Nucleus accumbens (tissue), 56 donors: ENCODE measurements around the gene KRTAP5-1.
"Not testable (repeated sequence)": the region's sequence is repeated elsewhere in the genome, so short reads cannot be mapped to it uniquely, and the experiment has no call there.

Source experiments
- DNase-seq, 56 donors: peaks; one replicate each; lab custom pipeline; 2025; lab: John Stamatoyannopoulos, UW

The KRTAP5-1 gene

DNA sequence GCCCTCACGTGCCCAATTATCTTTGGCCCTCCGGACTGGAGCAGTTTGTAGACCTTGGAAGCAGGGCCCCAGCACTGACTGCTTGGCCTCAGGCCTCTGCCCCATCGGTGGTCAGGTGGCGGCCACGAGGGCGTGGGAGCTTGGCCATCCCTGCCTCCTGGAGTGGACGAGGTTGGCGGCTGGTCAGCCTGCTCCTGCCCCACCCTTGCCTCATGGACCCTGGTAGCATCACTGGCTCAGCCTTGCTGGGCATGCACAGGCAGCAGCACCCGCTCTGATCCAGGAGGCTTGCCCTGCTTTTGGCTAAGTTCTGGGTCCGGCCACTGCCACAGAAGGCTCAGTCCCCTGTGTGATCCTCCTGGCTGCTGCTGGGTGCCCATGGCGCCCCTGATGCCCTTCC lies 19.1 kb upstream of the KRTAP5-1 start:
- DNase-seq, result no peak

- DNase-seq, result no peak
Measured at GRCh38 chr11:1603629-1604028, 18.5 kb upstream of the KRTAP5-1 start.

- DNase-seq, result not testable (repeated sequence)
Measured at GRCh38 chr11:1601663-1602062, 16.6 kb upstream of the KRTAP5-1 start.

DNA sequence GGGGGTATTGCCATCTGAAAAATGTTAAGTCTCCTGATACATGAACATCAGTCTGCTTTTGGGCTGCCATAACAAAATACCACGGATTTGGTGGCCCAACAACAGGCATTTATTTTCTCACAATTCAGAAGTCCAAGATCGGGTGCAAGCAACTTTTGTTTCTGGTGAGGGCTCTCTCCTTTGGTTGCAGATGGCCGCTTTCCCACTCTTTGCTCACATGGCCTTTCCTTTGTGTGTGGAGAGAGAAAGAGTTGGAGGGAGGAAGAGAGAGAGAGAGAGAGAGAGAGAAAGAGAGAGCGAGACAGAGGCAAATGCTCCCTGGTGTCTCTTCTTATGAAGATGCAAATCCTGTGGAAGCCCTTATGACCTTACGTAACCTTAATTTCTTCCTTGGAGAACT lies 15.5 kb upstream of the KRTAP5-1 start:
- peak in 9 of 56 donors; percentile 10 to 37 (median 26) for DNase-seq

GRCh38 chr11:1598816-1599215 lies 13.7 kb upstream of the KRTAP5-1 start:
- DNase-seq, result no peak

- DNase-seq, result not testable (repeated sequence)
Measured at GRCh38 chr11:1598406-1598805, 13.3 kb upstream of the KRTAP5-1 start.

GRCh38 chr11:1597994-1598380 lies 12.9 kb upstream of the KRTAP5-1 start, which contains the start of gene KRTAP5-2:
Gene KRTAP5-2, minus strand, starts transcription at chr11:1598294. Its CDS starts 44 bp downstream, at chr11:1598250.
- DNase-seq, result no peak

DNA sequence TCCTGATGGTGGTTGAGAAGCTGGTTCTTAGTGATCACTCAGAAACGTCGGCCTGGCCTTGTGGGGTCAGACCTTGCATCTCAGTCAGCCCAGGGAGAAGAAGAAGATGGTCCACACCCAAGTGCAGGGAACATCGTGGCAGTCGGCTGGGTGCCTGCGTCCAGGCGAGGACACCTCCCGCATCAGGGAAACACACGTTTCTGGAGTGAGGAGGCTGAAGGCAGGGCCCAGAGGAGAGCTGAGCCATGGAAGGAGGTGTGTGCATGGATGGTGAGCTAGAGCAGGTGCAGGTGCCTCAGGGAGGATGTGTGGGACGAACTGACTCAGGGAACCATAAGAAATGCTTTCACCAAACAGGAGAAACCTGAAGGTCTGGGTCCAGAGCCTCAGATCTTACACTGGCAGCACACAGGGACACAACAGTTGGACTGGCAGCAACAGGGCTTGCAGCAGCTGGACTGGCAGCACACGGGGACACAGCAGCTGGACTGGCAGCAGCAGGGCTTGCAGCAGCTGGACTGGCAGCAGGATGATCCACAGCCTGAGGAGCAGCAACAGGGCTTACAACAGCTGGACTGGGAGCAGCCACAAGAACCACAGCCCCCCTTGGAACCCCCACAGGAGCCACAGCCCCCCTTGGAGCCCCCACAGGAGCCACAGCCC lies 12.4 kb upstream of the KRTAP5-1 start:
- peak in 2 of 56 donors; percentile 7 to 18 for DNase-seq

GRCh38 chr11:1596576-1597121 lies 11.6 kb upstream of the KRTAP5-1 start:
- DNase-seq, result not testable (repeated sequence)

DNA sequence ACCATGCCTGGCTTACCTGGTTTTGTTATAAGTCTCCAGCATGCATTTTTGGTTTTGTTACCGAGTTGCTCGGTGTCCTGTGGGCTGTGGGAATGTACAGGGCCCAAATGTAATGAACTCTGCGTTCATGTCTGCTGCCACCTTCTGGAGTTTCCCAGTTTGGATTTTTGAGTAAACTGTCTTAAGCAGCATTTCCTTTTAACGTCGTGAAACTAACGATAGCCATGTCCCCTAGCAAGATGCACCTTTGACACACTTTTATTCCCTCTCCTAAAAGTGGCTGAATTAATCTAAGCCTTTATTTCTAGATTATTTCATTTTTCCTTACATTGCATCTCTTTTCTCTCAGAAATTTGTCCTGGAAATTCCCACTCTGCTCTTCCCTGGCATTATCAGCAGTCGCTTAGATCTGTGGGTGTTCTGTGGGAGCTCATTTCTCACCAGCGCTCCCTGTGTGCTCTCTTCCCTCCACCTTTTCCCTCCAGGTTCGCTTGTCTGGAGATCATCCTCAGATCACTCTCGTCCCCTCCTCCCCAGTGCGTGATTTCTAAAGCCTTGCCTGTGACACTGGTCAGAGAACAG lies 11.0 kb upstream of the KRTAP5-1 start:
- DNase-seq, result peak in 2 of 56 donors; percentile 23 to 29

- no peak for DNase-seq
Measured at GRCh38 chr11:1592628-1593027, 7.5 kb upstream of the KRTAP5-1 start.

DNA sequence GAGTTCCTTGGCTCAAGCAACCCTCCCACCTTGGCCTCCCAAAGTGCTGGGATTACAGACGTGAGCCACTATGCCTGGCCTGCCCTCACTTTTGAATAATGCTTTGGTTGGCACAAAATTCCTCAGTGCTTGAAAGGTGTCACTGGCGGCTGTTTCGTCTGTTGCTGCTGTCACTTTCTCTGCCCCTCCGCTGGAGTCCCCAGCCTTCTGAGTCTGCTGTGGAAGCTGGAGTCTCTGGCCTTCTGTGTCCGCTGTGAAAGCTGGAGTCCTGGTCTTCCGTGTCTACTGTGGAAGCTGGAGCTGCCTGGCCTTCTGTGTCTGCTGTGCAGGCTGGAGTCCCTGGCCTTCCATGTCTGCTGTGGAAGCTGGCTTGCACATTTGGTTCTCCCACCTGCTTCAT lies 4.9 kb upstream of the KRTAP5-1 start:
- DNase-seq, result no peak

DNA sequence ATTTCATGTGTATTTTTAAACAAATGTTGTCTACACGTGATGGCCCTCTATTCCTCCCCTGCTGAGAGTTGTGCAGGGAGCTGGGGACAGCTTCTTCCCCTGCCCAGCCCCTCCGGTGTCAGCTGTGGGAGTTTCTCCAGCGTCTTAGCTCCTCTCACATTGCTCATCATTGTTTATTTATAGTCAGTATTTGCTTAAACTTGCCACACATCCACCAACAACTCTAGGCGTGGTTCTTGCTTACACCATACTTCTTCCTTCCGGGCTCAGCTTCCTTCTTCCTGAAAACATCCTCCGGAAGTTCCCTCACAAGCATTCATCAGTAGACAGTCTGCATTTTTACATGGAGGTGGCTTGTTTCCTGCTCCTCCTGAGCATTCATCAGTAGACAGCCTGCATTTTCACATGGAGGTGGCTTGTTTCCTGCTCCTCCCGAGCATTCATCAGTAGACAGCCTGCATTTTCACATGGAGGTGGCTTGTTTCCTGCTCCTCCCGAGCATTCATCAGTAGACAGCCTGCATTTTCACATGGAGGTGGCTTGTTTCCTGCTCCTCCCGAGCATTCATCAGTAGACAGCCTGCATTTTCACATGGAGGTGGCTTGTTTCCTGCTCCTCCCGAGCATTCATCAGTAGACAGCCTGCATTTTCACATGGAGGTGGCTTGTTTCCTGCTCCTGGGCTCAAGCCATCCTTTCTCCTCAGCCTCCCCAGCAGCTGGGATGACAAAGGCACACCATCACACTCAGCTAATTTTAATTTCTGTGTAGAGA lies 4.3 kb upstream of the KRTAP5-1 start:
- DNase-seq, result not testable (repeated sequence)

- DNase-seq, result no peak
Measured at GRCh38 chr11:1586699-1587098, 1.6 kb upstream of the KRTAP5-1 start.

DNA sequence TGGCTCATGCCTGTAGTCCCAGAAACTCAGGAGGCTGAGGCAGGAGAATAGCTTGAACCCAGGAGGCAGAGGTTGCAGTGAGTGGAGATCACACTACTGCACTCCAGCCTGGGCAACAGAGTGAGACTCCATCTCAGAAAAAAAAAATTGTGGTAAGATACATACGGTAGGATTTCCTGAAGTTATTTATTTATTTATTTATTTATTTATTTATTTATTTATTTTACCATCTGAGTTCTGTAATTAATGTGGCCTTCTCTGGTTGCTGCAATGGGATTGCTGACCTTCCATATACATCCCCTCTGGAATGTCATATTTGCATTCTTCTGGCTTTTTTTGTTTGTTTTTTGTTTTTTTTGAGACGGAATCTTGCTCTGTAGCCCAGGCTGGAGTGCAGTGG lies 2.2 kb downstream of the KRTAP5-1 start:
- not testable (repeated sequence) for DNase-seq

DNA sequence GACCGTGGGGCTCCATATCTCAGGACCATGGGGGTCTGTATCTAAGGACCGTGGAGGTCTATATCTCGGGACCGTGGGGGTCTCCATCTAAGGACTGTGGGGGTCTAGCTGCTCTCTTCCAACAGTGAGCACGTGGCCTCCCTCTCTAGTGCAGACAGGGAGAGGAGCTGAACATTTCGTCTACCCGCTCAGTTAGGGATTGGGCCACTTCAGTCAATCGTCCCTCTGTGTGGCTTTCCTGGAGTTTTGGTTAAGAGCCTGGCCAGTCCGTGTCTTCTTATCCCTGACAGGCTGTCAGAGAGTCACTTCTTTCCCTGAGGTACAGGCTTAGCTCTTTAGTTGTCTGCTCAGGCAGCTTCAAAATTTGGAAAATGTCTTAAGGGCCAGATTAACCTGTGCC lies 3.1 kb downstream of the KRTAP5-1 start:
- no peak for DNase-seq

DNA sequence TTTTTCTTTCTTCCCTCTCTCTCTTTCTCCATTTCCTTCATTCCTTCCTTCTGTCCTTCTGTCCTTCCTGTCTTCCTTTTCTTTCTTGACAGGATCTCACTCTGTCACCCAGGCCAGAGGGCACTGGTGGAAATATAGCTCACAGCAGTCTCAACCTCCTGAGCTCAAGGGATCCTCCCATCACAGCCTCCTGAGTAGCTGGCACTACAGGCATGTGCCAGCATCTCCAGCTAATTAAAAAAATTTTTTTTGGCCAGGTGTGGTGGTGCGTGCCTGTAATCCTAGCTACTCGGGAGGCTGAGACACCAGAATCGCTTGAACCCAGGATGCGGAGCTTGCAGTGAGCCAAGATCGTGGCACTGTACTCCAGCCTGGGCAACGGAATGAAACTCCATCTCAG lies 8.3 kb downstream of the KRTAP5-1 start:
- DNase-seq, result no peak

DNA sequence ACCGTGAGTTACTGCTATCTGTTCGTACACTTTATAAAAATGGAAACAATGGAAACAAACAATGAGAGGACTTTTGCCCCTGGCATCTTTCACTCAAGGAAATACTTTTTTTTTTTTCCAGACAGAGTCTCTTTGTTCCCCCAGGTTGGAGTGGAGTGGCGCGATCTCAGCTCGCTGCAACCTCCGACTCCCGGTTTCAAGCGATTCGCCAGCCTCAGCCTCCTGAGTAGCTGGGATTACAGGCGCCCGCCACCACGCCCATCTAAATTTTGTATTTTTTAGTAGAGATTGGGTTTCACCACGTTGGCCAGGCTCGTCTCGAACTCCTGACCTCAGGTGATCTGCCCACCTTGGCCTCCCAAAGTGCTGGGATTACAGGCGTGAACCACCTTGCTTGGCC lies 9.3 kb downstream of the KRTAP5-1 start:
- not testable (repeated sequence) for DNase-seq

DNA sequence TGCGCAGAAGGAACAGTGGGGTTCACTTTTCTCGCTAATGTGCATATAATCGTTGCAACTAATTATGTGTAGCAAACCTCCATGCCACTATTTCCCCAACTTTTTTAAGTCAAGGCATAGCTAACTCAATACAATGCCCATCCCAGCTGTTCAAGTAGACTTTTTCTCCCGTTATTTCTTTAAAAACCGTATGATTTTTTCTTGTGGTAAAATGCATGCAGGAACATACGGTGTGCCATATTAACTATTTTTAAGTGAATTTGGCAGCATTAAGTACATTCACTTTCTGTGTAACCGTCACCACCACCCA lies 10.2 kb downstream of the KRTAP5-1 start:
- DNase-seq, result no peak

- peak in 29 of 56 donors; percentile 29 to 78 (median 47) for DNase-seq
Measured at GRCh38 chr11:1574238-1574932, 10.7 kb downstream of the KRTAP5-1 start.

DNA sequence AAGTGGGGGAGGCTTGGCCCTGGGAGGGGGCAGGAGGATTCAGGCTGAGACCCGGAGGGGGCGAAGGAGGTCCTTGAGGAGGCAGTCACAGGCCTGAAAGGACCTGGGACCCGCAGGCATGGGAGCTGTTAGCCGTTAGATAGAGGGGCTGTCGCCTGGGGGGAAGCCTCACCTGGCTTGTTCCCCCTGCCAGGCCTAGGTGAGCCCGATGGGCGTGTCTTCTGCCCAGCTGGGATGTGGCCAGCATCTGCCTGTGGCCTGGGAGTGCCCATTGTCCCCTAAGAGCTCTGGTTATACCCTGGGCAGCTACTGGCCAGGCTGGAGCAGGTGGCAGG lies 11.2 kb downstream of the KRTAP5-1 start:
- DNase-seq, result no peak
